Stimulated activated memory B cell treated with anti-CD40 and anti-IgM and Interleukin-4, amounts not matched to agents 10 μg/mL and 1 μg/mL and 100 μg/mL, for 72 hours (primary cell): ENCODE data around the gene ITLN1.
"Not testable (repeated sequence)": the region's sequence is repeated elsewhere in the genome, so short reads cannot be mapped to it uniquely, and the experiment has no call there.

Source experiments
- ATAC-seq: fragments of 150-1000 bp; cut with Tn5 transposase; 2 replicates; pipeline ENCODE4 v1.10.0; 2021
- H3K27ac Mint-ChIP-seq: one replicate; pipeline ENCODE4 v1.8.0; 2022; ENCODE audit warnings: mild to moderate bottlenecking, mixed read lengths
- H3K27me3 Mint-ChIP-seq: one replicate; pipeline ENCODE4 v1.8.0; 2022; ENCODE audit warnings: mixed read lengths
- H3K36me3 Mint-ChIP-seq: one replicate; pipeline ENCODE4 v1.8.0; 2022; ENCODE audit warnings: mixed read lengths
- H3K4me1 Mint-ChIP-seq: one replicate; pipeline ENCODE4 v1.8.0; 2022; ENCODE audit warnings: mixed read lengths
- H3K4me3 Mint-ChIP-seq: one replicate; pipeline ENCODE4 v1.8.0; 2022; ENCODE audit warnings: mild to moderate bottlenecking, moderate library complexity, mixed read lengths
- H3K9me3 Mint-ChIP-seq: one replicate; pipeline ENCODE4 v1.8.0; 2022; ENCODE audit warnings: mixed read lengths

The ITLN1 gene

GRCh38 chr1:160885042-160885441, at the start of gene ITLN1:
TSS of gene ITLN1 (minus strand) at chr1:160885180. CDS start at chr1:160884877, 303 bp downstream.
- Mint-ChIP-seq H3K36me3 (no peaks in the 10 kb centered on the region), H3K9me3 (no peaks in the 10 kb centered on the region), H3K27me3 (no peaks in the 10 kb centered on the region), H3K4me1 (no peaks in the 10 kb centered on the region), H3K4me3 (no peak within 1 kb of the TSS), H3K27ac (no peak within 1 kb of the TSS)
- no peak for ATAC-seq

- H3K36me3 Mint-ChIP-seq, H3K9me3 Mint-ChIP-seq, H3K27ac Mint-ChIP-seq, H3K27me3 Mint-ChIP-seq, H3K4me3 Mint-ChIP-seq: not testable (repeated sequence)
- H3K4me1 Mint-ChIP-seq = peaks cover 15% of the 10 kb centered on the region
- peak; percentile 47 for ATAC-seq
Observed at GRCh38 chr1:160933305-160933704, 48.3 kb upstream of the ITLN1 start.

- peaks cover 3% of the 10 kb centered on the region for H3K36me3 Mint-ChIP-seq
- no peak overlapping the region for H3K4me3 Mint-ChIP-seq
- peaks cover 18% of the 10 kb centered on the region for H3K9me3 Mint-ChIP-seq
- no peak overlapping the region for H3K27ac Mint-ChIP-seq
- peaks cover 14% of the 10 kb centered on the region for H3K27me3 Mint-ChIP-seq
- no peak for ATAC-seq
- no peaks in the 10 kb centered on the region for H3K4me1 Mint-ChIP-seq
Observed at GRCh38 chr1:160925652-160926244, 40.8 kb upstream of the ITLN1 start.

GRCh38 chr1:160924791-160925651, 40.0 kb upstream of the ITLN1 start:
- Mint-ChIP-seq H3K27ac (no peak overlapping the region), H3K4me1 (no peaks in the 10 kb centered on the region), H3K27me3 (peaks cover 15% of the 10 kb centered on the region), H3K4me3 (no peak overlapping the region), H3K36me3 (peaks cover 5% of the 10 kb centered on the region), H3K9me3 (peaks cover 20% of the 10 kb centered on the region)
- no peak for ATAC-seq

- no peaks in the 10 kb centered on the region for H3K4me1 Mint-ChIP-seq
Observed at GRCh38 chr1:160916666-160917065, 31.7 kb upstream of the ITLN1 start.

GRCh38 chr1:160913229-160913628, 28.2 kb upstream of the ITLN1 start:
- H3K36me3 Mint-ChIP-seq, H3K9me3 Mint-ChIP-seq, H3K4me1 Mint-ChIP-seq, H3K27me3 Mint-ChIP-seq, ATAC-seq, H3K27ac Mint-ChIP-seq, H3K4me3 Mint-ChIP-seq: not testable (repeated sequence)

More at GRCh38 chr1:160916666-160917065, 31.7 kb upstream of the ITLN1 start:
- no peak overlapping the region for H3K4me3 Mint-ChIP-seq
- H3K9me3 Mint-ChIP-seq = peaks cover 6% of the 10 kb centered on the region
- ATAC-seq = no peak
- no peak overlapping the region for H3K27ac Mint-ChIP-seq
- peaks cover 5% of the 10 kb centered on the region for H3K36me3 Mint-ChIP-seq
- H3K27me3 Mint-ChIP-seq = peaks cover 20% of the 10 kb centered on the region

- Mint-ChIP-seq H3K9me3 (no peaks in the 10 kb centered on the region), H3K36me3 (no peaks in the 10 kb centered on the region), H3K27me3 (no peaks in the 10 kb centered on the region), H3K4me3 (no peak overlapping the region), H3K27ac (no peak overlapping the region), H3K4me1 (no peaks in the 10 kb centered on the region)
- ATAC-seq = no peak
Observed at GRCh38 chr1:160911925-160912324, 26.9 kb upstream of the ITLN1 start.

GRCh38 chr1:160911441-160911840, 26.5 kb upstream of the ITLN1 start:
- no peaks in the 10 kb centered on the region for H3K36me3 Mint-ChIP-seq
- ATAC-seq = no peak
- no peaks in the 10 kb centered on the region for H3K9me3 Mint-ChIP-seq
- no peaks in the 10 kb centered on the region for H3K27me3 Mint-ChIP-seq
- H3K4me3 Mint-ChIP-seq = no peak overlapping the region
- H3K4me1 Mint-ChIP-seq = no peaks in the 10 kb centered on the region
- H3K27ac Mint-ChIP-seq = no peak overlapping the region

GRCh38 chr1:160910170-160910750, 25.3 kb upstream of the ITLN1 start:
- no peak for ATAC-seq
- Mint-ChIP-seq H3K27ac (no peak overlapping the region), H3K27me3 (no peaks in the 10 kb centered on the region), H3K4me3 (no peak overlapping the region), H3K9me3 (no peaks in the 10 kb centered on the region), H3K4me1 (no peaks in the 10 kb centered on the region), H3K36me3 (no peaks in the 10 kb centered on the region)

GRCh38 chr1:160907976-160908375, 23.0 kb upstream of the ITLN1 start:
- Mint-ChIP-seq H3K4me3 (no peak overlapping the region), H3K27me3 (no peaks in the 10 kb centered on the region), H3K36me3 (no peaks in the 10 kb centered on the region), H3K4me1 (no peaks in the 10 kb centered on the region), H3K27ac (no peak overlapping the region), H3K9me3 (no peaks in the 10 kb centered on the region)
- ATAC-seq = no peak

- no peaks in the 10 kb centered on the region for H3K4me1 Mint-ChIP-seq
- no peak overlapping the region for H3K4me3 Mint-ChIP-seq
- H3K27ac Mint-ChIP-seq = no peak overlapping the region
- peaks cover under 1% of the 10 kb centered on the region for H3K27me3 Mint-ChIP-seq
- no peaks in the 10 kb centered on the region for H3K9me3 Mint-ChIP-seq
- ATAC-seq = no peak
- H3K36me3 Mint-ChIP-seq = no peaks in the 10 kb centered on the region
Observed at GRCh38 chr1:160905617-160905989, 20.6 kb upstream of the ITLN1 start.

- Mint-ChIP-seq H3K4me1 (no peaks in the 10 kb centered on the region), H3K9me3 (no peaks in the 10 kb centered on the region), H3K36me3 (no peaks in the 10 kb centered on the region), H3K27me3 (peaks cover 6% of the 10 kb centered on the region), H3K27ac (no peak overlapping the region), H3K4me3 (no peak overlapping the region)
- ATAC-seq = no peak
Observed at GRCh38 chr1:160904783-160905616, 20.0 kb upstream of the ITLN1 start.

GRCh38 chr1:160902251-160902650, 17.3 kb upstream of the ITLN1 start:
- ATAC-seq, H3K4me3 Mint-ChIP-seq, H3K36me3 Mint-ChIP-seq, H3K9me3 Mint-ChIP-seq, H3K4me1 Mint-ChIP-seq, H3K27ac Mint-ChIP-seq: not testable (repeated sequence)
- H3K27me3 Mint-ChIP-seq = peaks cover 29% of the 10 kb centered on the region

- H3K36me3 Mint-ChIP-seq = no peaks in the 10 kb centered on the region
- H3K27ac Mint-ChIP-seq = no peak overlapping the region
- no peaks in the 10 kb centered on the region for H3K9me3 Mint-ChIP-seq
- no peak for ATAC-seq
- no peaks in the 10 kb centered on the region for H3K4me1 Mint-ChIP-seq
- H3K27me3 Mint-ChIP-seq = peaks cover 33% of the 10 kb centered on the region
- no peak overlapping the region for H3K4me3 Mint-ChIP-seq
Observed at GRCh38 chr1:160901768-160902167, 16.8 kb upstream of the ITLN1 start.

GRCh38 chr1:160900683-160901082, 15.7 kb upstream of the ITLN1 start:
- H3K9me3 Mint-ChIP-seq, H3K4me3 Mint-ChIP-seq, H3K36me3 Mint-ChIP-seq, H3K27ac Mint-ChIP-seq, H3K4me1 Mint-ChIP-seq, ATAC-seq: not testable (repeated sequence)
- H3K27me3 Mint-ChIP-seq = peaks cover 44% of the 10 kb centered on the region
